K562 (cell line): Measurements from ENCODE around the gene OTOGL.

Experiments used
- CREB1 ChIP-seq, 2 experiments: sonication (generic) in 1 of 2; formaldehyde crosslinking in 1 of 2; IDR thresholded peaks; 2 replicates each; pipeline versions ENCODE4 v1.6.1 to v1.8.0; 2012 to 2022; ENCODE audit warnings: inconsistent platforms in 1 of 2, mild to moderate bottlenecking in 1 of 2, missing genetic modification reagents in 1 of 2, moderate library complexity in 1 of 2
- CTCF ChIP-seq, 3 experiments: IDR thresholded peaks in 2 of 3; conservative IDR thresholded peaks in 1 of 3; 2 replicates each; pipeline ENCODE4 v1.5.1; 2011 to 2012; ENCODE audit warnings: low read length in 3 of 3, mild to moderate bottlenecking in 3 of 3, control low read depth in 2 of 3, improper control_type of control experiment in 1 of 3, inconsistent platforms in 1 of 3, low read depth in 1 of 3, mixed read lengths in 1 of 3, moderate library complexity in 1 of 3; ENCODE audit not compliant: insufficient read depth in 2 of 3
- EGR1 ChIP-seq: fragments of 450-650 bp; conservative IDR thresholded peaks from 2 replicates; pipeline ENCODE4 v1.6.1; 2017; ENCODE audit warnings: mild to moderate bottlenecking
- ZNF561 ChIP-seq: fragments of 450-650 bp; formaldehyde crosslinking; conservative IDR thresholded peaks from 2 replicates; pipeline ENCODE4 v1.4.0; 2020; ENCODE audit warnings: mild to moderate bottlenecking, moderate library complexity
- TF ChIP-seq, protein P1 (sequence below), 2 experiments: fragments of 450-650 bp; IDR thresholded peaks; 2 replicates each; pipeline ENCODE4 v1.6.1; 2016; ENCODE audit warnings: mild to moderate bottlenecking in 2 of 2, borderline replicate concordance in 1 of 2, low read depth in 1 of 2, moderate library complexity in 1 of 2

DNA sequence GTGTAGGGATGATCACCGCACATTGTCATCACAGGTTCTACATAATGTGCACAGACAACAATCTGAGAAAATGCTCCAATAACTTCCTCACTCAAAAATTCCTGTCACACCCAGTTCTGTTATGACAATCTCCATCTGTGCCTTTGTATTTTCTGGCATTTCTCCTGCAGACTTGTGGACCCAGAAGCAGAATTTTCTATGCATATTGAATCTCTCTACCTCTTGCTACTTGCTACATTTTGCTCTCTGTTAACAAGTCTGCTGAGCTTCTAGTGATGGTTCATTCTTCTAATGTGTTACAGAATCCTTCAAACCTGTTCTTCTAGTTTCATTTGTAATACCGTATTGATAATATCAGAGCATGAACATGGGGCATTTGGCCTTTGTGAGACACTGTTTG, 216.9 kb downstream of the OTOGL start:
- TF ChIP-seq EGR1, result no peak
- no peak for TF ChIP-seq ZNF561 (CRISPR knock-in tag)
- TF ChIP-seq, protein P1, sequence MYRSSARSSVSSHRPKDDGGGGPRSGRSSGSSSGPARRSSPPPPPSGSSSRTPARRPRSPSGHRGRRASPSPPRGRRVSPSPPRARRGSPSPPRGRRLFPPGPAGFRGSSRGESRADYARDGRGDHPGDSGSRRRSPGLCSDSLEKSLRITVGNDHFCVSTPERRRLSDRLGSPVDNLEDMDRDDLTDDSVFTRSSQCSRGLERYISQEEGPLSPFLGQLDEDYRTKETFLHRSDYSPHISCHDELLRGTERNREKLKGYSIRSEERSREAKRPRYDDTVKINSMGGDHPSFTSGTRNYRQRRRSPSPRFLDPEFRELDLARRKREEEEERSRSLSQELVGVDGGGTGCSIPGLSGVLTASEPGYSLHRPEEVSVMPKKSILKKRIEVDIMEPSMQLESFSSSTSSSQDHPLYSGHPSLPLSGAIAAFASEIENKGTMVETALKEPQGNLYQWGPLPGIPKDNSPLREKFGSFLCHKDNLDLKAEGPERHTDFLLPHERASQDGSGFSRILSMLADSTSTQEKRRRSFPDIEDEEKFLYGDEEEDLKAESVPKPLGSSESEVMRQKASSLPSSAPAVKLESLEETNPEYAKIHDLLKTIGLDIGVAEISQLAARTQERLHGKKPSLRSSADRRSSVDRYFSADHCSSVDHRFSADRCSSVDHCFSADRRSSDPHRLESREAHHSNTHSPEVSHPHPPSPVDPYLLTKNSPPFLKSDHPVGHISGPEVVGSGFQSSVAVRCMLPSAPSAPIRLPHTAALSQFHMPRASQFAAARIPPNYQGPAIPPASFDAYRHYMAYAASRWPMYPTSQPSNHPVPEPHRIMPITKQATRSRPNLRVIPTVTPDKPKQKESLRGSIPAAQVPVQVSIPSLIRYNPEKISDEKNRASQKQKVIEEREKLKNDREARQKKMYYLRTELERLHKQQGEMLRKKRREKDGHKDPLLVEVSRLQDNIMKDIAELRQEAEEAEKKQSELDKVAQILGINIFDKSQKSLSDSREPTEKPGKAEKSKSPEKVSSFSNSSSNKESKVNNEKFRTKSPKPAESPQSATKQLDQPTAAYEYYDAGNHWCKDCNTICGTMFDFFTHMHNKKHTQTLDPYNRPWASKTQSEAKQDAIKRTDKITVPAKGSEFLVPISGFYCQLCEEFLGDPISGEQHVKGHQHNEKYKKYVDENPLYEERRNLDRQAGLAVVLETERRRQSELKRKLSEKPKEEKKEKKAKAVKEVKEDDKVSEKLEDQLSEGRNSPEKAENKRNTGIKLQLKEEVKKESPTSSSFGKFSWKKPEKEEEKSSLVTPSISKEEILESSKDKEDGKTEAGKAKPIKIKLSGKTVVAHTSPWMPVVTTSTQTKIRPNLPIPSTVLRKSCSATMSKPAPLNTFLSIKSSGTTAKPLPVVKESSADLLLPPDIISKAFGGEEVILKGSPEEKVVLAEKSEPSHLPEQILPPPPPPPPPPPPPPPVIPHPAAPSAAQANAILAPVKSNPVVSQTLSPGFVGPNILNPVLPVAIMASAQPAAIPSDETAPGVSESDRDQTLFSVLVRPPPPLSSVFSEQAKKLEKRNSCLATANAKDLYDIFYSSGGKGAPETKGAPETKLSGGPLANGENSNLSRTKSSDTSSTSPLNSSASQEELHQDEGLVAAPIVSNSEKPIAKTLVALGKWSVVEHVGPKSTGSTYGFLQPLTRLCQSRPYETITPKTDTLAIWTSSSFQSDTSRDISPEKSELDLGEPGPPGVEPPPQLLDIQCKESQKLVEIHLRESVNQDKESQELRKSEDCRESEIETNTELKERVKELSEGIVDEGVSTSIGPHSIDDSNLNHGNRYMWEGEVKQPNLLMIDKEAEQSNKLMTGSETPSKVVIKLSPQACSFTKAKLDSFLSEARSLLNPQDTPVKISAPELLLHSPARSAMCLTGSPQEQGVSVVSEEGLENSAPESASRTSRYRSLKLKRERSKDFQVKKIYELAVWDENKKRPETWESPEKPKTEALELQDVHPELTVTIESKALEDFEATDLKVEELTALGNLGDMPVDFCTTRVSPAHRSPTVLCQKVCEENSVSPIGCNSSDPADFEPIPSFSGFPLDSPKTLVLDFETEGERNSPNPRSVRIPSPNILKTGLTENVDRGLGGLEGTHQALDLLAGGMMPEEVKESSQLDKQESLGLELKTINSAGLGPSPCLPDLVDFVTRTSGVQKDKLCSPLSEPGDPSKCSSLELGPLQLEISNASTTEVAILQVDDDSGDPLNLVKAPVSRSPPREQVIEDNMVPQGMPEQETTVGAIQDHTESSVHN (IDR thresholded peaks at IDR 0.05; ENCODE audit: borderline replicate concordance in 1 of 2, low read depth in 1 of 2), result no peak
- no peak for TF ChIP-seq CTCF (IDR thresholded peaks at IDR 0.05 in 2 of 3, conservative IDR thresholded peaks at IDR 0.05 in 1 of 3; ENCODE audit: insufficient read depth in 2 of 3, low read depth in 1 of 3, low read length in 3 of 3)
- TF ChIP-seq CREB1 (IDR thresholded peaks at IDR 0.05), result no peak
- TF ChIP-seq CREB1 (CRISPR knock-in tag; IDR thresholded peaks at IDR 0.05), result no peak
